Central memory CD4-positive, alpha-beta T cell (primary cell): Measurements from ENCODE around the gene DLST.

Source experiments
- DNase-seq: peaks from one replicate; pipeline ENCODE4 v3.0.0; 2022
- total RNA-seq, 3 experiments: gene quantifications; one replicate each; lab custom pipeline; 2026; lab: John Stamatoyannopoulos, UW

The DLST gene
- 103 to 119 (median 105) reads per million in 3 experiments for total RNA-seq

- peak; percentile 76 for DNase-seq
These were observed at the start of gene DLST for GRCh38 chr14:74881431-74882102. TSS of gene DLST (plus strand) at chr14:74881916. CDS start at chr14:74881954, 38 bp downstream.

DNA sequence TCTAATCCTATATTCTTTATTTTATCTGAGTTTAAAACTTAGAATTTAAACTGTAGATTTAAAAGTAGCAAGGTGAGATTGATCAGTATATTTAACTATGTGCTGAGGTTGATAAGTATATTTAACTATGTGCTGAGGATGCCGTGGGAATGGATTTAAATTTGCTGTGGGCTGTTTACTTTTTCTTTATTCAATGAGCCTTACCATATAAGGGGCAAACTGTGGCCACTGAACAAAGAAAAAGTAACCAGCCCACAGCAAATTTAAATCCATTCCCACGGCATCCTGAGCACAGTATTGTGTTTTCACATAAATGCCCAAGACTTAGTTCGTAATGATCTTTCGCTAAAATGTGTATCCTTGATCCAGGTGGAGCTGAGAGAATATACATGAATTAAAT lies 48.9 kb upstream of the DLST start:
- no peak for DNase-seq

DNA sequence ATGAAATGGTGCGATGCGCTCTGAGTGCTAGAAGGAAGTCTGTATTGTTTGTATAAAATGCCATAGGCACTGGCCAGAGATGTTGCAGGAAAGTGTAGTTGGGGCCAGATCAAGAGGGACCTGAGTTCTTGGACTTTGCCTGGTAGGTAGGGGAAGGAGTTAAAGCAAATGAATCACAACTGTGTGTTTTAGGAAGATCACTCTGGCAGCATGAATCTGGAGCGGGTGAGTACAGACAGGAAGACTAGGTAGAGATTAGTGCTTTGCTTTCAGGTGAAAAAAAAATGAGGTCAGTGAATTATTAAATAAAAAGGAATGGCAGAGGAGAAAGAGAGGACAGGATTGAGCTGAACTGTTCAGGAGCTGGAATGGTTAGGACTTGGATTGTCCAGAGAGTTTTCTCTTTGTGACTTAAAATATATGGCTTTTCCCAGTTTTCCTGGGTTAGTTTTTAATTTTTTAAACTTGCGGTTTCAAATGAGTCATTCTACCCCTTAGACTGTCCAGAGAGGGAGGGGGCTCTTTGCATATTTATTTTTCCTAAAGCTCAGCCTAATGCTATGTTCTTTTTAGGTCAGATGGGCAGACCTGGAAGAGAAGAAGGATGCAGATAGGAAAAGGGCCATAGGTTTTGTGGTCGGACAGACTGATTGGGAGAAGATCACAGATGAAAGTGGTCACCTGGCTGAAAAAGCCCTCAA lies 46.9 kb upstream of the DLST start:
- no peak for DNase-seq

DNA sequence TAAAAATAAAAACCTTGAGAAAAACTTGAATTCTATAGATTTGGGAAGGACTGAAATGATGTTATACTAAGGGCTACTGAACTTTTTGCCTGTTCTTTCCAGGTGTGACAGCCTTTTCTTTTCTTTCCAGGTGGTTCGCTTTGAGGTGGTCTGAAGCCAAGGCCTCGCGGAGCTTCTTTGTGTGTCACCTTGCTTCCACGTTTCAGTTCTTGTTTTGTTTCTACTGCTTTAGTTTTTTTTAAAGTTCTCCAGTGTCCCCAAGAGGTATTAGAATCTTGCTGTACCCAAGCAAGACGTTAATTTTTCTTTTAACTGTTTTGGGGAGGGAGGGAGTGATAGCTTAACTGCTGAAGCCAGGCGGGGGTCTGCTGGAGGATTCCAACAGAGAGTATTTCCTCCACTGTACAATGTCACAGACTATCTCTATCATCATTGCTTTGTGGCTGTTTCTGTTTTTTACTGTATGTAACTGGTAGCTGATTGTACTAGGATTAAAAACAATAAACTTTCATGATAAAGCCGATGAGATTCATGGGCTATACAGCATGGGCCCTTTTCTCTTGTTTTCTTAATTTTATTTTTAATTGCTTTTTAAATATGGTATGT lies 46.0 kb upstream of the DLST start:
- DNase-seq: no peak

GRCh38 chr14:74836251-74836960 lies 45.3 kb upstream of the DLST start:
- no peak for DNase-seq

DNA sequence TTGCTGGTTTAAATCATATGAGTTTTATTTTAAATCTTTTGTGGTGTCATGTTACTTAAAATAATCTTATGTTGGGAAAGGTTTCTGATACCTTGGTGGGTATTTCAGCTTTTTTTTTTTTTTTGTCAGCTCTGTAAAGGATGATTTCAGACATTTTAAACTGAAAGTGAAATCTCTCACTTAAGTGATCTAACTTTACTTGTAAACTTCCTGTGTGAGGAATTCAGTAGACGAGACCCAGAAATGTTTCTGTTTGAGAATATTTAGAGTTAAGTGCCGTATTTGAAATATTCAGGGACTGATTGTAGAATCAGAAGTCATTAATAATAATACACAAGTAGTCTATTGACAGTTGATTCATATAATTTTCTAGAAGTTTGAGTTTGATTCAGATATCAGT lies 43.5 kb upstream of the DLST start:
- peak; percentile 40 for DNase-seq

GRCh38 chr14:74840603-74841030 lies 41.1 kb upstream of the DLST start:
- no peak for DNase-seq

- DNase-seq: peak; percentile 21
These were observed 40.2 kb upstream of the DLST start for GRCh38 chr14:74841230-74842207.

DNA sequence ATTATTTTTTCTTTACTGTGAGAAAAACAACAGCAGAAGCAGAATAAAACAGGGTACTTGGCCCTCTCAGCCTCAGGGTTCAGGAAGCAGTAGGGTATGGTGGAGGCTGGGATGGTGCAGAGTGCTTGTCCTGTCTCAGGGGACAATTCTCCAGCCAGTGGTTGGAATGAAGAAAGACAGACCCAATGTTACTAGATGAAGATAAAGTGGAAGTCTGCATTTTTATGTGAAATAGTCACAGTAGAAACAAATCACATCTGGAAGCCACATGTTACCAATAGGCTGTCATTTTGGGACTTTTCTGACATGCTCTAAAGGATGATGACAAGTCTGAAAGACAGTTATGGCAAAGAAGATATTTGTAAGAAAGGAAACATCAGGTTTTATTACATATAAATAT lies 38.1 kb upstream of the DLST start:
- DNase-seq: no peak

GRCh38 chr14:74846168-74846567 lies 35.5 kb upstream of the DLST start:
- DNase-seq: no peak

DNA sequence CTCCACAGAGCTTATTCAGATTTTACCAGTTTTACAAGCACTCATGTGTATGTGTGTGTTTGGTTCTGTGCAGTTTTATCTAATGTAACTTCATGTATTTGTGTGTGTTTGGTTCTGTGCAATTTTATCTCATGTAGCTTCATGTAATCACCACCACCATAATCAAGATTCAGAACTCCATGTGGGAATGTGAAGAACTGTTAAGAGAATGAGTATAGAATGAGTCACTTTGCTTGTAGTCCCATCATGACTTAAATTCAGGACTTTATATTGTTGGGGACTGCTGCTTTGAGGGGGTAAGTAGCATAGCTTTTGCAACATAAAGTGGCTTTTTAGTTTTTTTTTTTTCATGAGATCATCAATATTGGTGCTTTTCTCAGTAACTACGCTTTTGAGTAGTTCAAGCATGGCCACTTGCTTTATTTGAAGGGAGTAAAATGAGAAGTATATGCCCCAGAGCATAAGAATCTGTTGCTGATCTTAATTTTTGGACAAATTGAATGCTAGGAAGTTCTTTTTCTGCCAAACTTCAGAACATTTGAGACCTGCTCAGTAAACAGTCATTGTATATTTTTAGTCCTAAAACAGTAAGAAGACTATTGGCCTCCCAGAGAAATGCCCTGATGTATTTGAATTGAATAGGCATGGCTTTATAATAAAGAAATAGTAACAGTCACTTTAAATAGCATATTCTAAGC lies 34.6 kb upstream of the DLST start:
- no peak for DNase-seq

DNA sequence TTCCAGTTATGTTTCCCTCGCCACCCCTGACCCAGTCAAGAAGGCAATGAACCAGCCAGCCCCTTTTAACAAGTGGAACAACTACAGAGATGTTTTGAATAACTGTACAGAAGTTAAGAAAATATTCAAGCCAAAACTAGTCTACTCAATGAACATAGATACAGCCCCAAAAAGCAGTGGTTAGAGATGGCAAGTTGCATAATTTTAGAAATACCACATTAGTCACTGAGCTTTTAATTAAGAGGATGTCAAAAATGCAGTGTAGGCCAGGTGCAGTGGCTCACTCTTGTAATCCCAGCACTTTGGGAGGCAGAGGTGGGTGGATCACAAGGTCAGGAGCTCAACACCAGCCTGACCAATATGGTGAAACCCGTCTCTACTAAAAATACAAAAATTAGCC lies 32.9 kb upstream of the DLST start:
- no peak for DNase-seq

GRCh38 chr14:74852922-74853530 lies 28.7 kb upstream of the DLST start:
- DNase-seq: no peak

- DNase-seq: no peak
These were observed 28.1 kb upstream of the DLST start for GRCh38 chr14:74853581-74853980.

DNA sequence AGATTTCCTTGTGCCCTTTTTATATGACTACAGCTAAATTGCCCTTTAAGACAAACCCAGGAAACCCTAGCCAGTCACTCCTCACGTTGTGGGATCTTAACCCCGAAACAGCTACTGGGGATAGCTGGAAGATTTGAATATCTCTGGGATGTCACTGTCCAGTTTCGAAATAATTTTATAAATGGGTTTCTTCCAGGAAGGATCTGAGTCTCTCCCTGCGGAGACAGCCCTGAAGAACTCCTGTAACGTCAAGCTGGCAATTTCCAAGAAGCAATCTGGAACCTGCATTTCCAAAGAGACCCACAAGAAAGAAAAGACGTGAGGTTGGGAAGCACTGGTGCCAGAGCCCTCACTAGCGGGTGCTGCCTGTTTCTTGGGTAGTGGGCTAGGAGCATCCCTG lies 26.7 kb upstream of the DLST start:
- DNase-seq: no peak

- DNase-seq: no peak
These were observed 25.8 kb upstream of the DLST start for GRCh38 chr14:74855945-74856344.

GRCh38 chr14:74856366-74856765 lies 25.4 kb upstream of the DLST start:
- DNase-seq: no peak

DNA sequence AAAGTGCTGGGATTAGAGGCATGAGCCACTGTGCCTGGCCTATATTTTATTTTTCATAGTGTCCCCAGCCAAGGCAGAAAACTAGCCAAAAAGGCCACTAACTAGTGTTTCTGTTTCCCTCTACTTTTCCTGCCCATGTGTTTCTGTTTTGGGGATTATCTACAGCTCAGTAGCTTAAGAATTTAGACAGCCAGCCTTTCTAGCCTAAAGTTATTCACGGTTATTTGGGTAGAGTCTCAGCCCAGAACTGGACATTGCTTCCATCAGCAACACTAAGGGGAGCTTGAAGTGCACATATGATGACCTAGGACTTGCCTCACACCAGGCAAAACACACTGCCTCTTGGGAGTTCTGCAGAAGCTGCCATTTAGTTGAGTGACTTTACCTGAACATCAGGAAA lies 23.7 kb upstream of the DLST start:
- no peak for DNase-seq

DNA sequence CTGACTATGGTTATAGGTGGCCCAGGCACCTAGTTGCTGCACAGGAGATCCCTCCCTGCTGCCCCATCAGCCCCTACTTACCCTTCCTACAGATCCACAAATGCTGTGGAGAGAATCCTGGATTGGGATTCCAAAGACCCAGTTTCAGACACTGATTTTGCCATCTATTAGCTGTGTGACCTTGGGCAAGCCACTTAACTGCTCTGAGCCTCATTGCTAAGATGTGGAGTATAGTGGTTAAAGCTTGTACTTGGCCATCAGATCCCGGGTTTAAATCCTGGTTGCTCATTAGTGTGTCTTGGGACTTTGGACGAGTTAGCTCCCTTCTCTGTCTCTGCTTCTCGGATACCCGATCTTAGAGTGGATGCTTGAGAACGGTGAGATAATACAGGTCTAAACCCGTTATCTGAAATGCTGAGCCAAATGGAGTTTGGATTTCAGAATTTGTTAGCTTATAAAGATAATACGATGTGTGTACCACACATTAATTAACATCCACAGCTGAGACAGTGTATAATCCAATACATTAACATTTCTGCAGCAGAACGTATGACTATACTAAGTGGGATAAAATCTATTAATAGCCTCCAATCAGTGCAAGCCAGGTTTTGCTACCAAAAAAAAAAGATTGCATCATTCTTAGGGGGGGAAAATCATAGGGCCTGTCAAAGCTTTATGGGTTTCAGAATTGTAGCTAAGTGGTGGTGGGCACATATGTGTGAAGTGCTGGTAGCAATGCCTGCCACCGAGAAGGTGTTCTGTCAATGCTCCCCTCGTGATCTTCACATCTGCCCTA lies 21.8 kb upstream of the DLST start:
- DNase-seq: no peak
